OCI-LY1 (cell line): ENCODE data around the gene TLE2.

Source experiments
- H2AFZ ChIP-seq: fragments of 200-600 bp; sonication (generic), shearing (Covaris generic); 2 replicates; pipeline ENCODE4 v1.6.0; 2014; ENCODE audit warnings: antibody characterized with exemption, mild to moderate bottlenecking, low read length
- H3F3A ChIP-seq: fragments of 200-600 bp; sonication (generic), shearing (Covaris generic); 2 replicates; pipeline ENCODE4 v1.6.0; 2014; ENCODE audit warnings: mild to moderate bottlenecking, antibody characterized with exemption, low read length, moderate library complexity; ENCODE audit not compliant: insufficient read depth
- H3K27ac ChIP-seq: fragments of 200-600 bp; sonication (generic); 2 replicates; pipeline ENCODE4 v1.5.1; 2014; ENCODE audit warnings: low read length, mixed run types, mild to moderate bottlenecking, low read depth; ENCODE audit not compliant: poor library complexity, severe bottlenecking
- H3K27me3 ChIP-seq: fragments of 200-600 bp; sonication (generic); 2 replicates; pipeline ENCODE4 v1.6.0; 2014; ENCODE audit warnings: antibody characterized with exemption, mild to moderate bottlenecking, low read length, moderate library complexity; ENCODE audit not compliant: insufficient read depth
- H3K36me3 ChIP-seq: fragments of 200-600 bp; sonication (generic); 2 replicates; pipeline ENCODE4 v1.6.1; 2014; ENCODE audit warnings: mild to moderate bottlenecking, antibody characterized with exemption, low read length, moderate library complexity, mixed read lengths; ENCODE audit not compliant: insufficient read depth
- H3K4me1 ChIP-seq: fragments of 200-600 bp; sonication (generic); 2 replicates; pipeline ENCODE4 v1.5.1; 2014; ENCODE audit warnings: mild to moderate bottlenecking, low read length, moderate library complexity; ENCODE audit not compliant: insufficient read depth, severe bottlenecking
- H3K4me2 ChIP-seq: fragments of 200-600 bp; sonication (generic), shearing (Covaris generic); 2 replicates; pipeline ENCODE4 v1.6.1; 2014; ENCODE audit warnings: low read length
- H3K4me3 ChIP-seq: fragments of 200-600 bp; sonication (generic); 2 replicates; pipeline ENCODE4 v1.5.1; 2014; ENCODE audit warnings: low read length, low read depth, mild to moderate bottlenecking, mixed read lengths; ENCODE audit not compliant: poor library complexity, severe bottlenecking
- H3K79me2 ChIP-seq: fragments of 200-600 bp; shearing (Covaris generic); 2 replicates; pipeline ENCODE4 v1.6.1; 2016; ENCODE audit warnings: mixed run types, low read length, mixed read lengths; ENCODE audit not compliant: insufficient read depth
- H3K9ac ChIP-seq: fragments of 200-600 bp; sonication (generic), shearing (Covaris generic); 2 replicates; pipeline ENCODE4 v1.6.1; 2014; ENCODE audit warnings: mild to moderate bottlenecking, low read length, mixed read lengths
- H3K9me2 ChIP-seq: fragments of 200-600 bp; sonication (generic), shearing (Covaris generic); 2 replicates; pipeline ENCODE4 v1.6.1; 2014; ENCODE audit warnings: low read depth, mild to moderate bottlenecking, low read length, mixed read lengths
- H3K9me3 ChIP-seq: fragments of 200-600 bp; shearing (Covaris generic); 2 replicates; pipeline ENCODE4 v1.6.1; 2014; ENCODE audit warnings: low read length, mixed read lengths
- H4K20me1 ChIP-seq: fragments of 200-600 bp; sonication (generic), shearing (Covaris generic); 2 replicates; pipeline ENCODE4 v1.6.0; 2016; ENCODE audit warnings: mild to moderate bottlenecking, low read length; ENCODE audit not compliant: insufficient read depth
- EZH2 ChIP-seq: fragments of 200-600 bp; sonication (generic), shearing (Covaris generic); IDR thresholded peaks from 2 replicates; pipeline ENCODE4 v1.8.0; 2017; ENCODE audit warnings: borderline replicate concordance, mixed run types, mild to moderate bottlenecking, antibody characterized with exemption, low read length, moderate library complexity, mixed read lengths
- TF ChIP-seq, protein P1 (sequence below): fragments of 200-600 bp; sonication (generic), shearing (Covaris generic); IDR thresholded peaks from 2 replicates; pipeline ENCODE4 v1.5.1; 2017; ENCODE audit warnings: mild to moderate bottlenecking, antibody characterized with exemption, low read length, moderate library complexity, mixed read lengths

TLE2 gene

DNA sequence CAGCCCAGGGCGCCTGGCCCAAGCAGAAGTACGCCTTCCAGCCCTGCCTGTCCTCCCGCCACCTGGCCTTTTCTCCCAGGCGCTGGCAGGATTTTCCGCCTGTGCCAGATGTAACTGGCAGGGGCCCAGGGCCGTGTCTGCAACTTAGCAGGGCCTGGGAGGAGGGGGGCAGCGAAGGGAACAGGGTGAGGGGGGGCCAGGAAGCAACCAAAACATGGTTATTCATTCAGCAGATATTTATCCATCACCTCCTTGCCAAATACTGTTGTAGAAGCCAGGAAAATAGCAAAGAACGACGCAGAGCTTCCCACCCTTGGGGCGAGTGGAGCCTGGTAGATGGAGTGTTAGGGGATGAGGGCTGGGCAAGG, 46.1 kb downstream of the TLE2 start:
- no peaks in the 10 kb centered on the region for H4K20me1 ChIP-seq
- H3K9me2 ChIP-seq = no peaks in the 10 kb centered on the region
- H3K36me3 ChIP-seq = no peaks in the 10 kb centered on the region
- no peaks in the 10 kb centered on the region for H3K9me3 ChIP-seq
- no peak overlapping the region for H3K4me2 ChIP-seq
- H3K9ac ChIP-seq = no peak overlapping the region
- H2AFZ ChIP-seq = no peak overlapping the region
- 0 out of 2 replicates have a peak, but pooled peaks cover 4% of the 10 kb centered on the region for H3K27me3 ChIP-seq
- no peak overlapping the region for H3K27ac ChIP-seq
- TF ChIP-seq, protein P1, sequence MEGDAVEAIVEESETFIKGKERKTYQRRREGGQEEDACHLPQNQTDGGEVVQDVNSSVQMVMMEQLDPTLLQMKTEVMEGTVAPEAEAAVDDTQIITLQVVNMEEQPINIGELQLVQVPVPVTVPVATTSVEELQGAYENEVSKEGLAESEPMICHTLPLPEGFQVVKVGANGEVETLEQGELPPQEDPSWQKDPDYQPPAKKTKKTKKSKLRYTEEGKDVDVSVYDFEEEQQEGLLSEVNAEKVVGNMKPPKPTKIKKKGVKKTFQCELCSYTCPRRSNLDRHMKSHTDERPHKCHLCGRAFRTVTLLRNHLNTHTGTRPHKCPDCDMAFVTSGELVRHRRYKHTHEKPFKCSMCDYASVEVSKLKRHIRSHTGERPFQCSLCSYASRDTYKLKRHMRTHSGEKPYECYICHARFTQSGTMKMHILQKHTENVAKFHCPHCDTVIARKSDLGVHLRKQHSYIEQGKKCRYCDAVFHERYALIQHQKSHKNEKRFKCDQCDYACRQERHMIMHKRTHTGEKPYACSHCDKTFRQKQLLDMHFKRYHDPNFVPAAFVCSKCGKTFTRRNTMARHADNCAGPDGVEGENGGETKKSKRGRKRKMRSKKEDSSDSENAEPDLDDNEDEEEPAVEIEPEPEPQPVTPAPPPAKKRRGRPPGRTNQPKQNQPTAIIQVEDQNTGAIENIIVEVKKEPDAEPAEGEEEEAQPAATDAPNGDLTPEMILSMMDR = no peak
- TF ChIP-seq EZH2 = no peak
- H3K4me3 ChIP-seq = no peak overlapping the region
- no peaks in the 10 kb centered on the region for H3F3A ChIP-seq
- no peaks in the 10 kb centered on the region for H3K4me1 ChIP-seq
- H3K79me2 ChIP-seq = no peaks in the 10 kb centered on the region

DNA sequence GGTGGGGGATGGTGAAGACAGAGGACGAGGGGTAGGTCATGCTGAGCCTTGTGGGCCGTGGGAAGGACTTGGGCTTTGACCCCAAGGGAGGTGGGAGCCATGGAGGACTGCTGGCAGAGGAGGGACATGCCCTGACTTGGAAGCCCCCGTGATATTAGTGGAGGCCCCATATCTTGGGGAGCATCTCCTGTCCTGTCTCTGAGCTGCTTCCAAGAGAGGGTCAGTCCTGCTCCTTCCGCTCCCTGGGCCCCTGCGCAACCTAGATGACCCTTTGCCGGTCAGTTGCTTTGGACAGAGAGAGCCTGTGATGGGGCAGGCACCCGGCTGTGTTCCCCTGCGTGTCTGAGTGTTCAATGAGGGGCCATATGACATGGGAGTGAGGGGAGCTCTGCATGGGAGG, 46.5 kb downstream of the TLE2 start:
- Histone ChIP-seq H3K4me3 (no peak overlapping the region), H3K9me3 (no peaks in the 10 kb centered on the region), H3K9ac (no peak overlapping the region), H3K36me3 (no peaks in the 10 kb centered on the region), H2AFZ (no peak overlapping the region), H3K4me2 (no peak overlapping the region), H3K27ac (no peak overlapping the region), H4K20me1 (no peaks in the 10 kb centered on the region), H3F3A (no peaks in the 10 kb centered on the region), H3K9me2 (no peaks in the 10 kb centered on the region), H3K4me1 (no peaks in the 10 kb centered on the region), H3K79me2 (no peaks in the 10 kb centered on the region), H3K27me3 (0 out of 2 replicates have a peak, but pooled peaks cover 2% of the 10 kb centered on the region)
- TF ChIP-seq, protein P1 = no peak

DNA sequence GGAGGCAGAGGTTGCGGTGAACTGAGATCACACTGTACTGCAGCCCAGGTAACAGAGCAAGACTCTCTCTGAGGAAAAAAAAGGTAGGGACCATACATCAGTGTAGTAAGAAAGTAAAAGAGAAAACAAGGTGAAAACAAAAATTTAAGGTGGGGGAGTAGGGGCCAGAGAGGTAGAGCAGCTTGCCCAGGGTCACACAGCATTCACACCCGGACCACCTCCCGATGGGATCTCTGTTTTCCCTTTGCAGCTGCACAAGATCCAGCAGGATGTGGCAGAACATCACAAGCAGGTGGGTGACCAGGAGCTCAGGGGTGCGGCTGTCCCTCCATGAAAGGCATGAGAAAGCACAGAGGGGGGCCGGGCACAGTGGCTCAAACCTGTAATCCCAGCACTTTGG, 47.2 kb downstream of the TLE2 start:
- Histone ChIP-seq H3K9me2 (no peaks in the 10 kb centered on the region), H4K20me1 (no peaks in the 10 kb centered on the region), H3K9me3 (no peaks in the 10 kb centered on the region), H3K9ac (no peak overlapping the region), H3K79me2 (no peaks in the 10 kb centered on the region), H3K4me3 (no peak overlapping the region), H3K36me3 (no peaks in the 10 kb centered on the region), H3F3A (no peaks in the 10 kb centered on the region), H3K27me3 (no peaks in the 10 kb centered on the region), H3K27ac (no peak overlapping the region), H3K4me1 (no peaks in the 10 kb centered on the region), H2AFZ (no peak overlapping the region), H3K4me2 (no peak overlapping the region)
- TF ChIP-seq EZH2 = no peak
- TF ChIP-seq, protein P1 = no peak
